ENCODE results near the gene SMIM13.

- TF ChIP-seq TAF1 (IDR thresholded peaks at IDR 0.05; ENCODE audit: low read depth, low read length) (no peak), POLR2A (IDR thresholded peaks at IDR 0.05; ENCODE audit: low read depth, low read length) (no peak), POLR2AphosphoS5 (IDR thresholded peaks at IDR 0.05; ENCODE audit: low read depth, low read length) (no peak)
These were observed 17.1 kb upstream of the SMIM13 start for GRCh38 chr6:11076540-11076939.

Measured in GM12891 (cell line).